Glomerular visceral epithelial cell (primary cell): Measurements from ENCODE around the gene GRIK2.

Experiments used
- DNase-seq: peaks from one replicate; pipeline ENCODE4 v3.0.0-alpha.2; 2016; ENCODE audit errors: extremely low spot score

The GRIK2 gene

DNA sequence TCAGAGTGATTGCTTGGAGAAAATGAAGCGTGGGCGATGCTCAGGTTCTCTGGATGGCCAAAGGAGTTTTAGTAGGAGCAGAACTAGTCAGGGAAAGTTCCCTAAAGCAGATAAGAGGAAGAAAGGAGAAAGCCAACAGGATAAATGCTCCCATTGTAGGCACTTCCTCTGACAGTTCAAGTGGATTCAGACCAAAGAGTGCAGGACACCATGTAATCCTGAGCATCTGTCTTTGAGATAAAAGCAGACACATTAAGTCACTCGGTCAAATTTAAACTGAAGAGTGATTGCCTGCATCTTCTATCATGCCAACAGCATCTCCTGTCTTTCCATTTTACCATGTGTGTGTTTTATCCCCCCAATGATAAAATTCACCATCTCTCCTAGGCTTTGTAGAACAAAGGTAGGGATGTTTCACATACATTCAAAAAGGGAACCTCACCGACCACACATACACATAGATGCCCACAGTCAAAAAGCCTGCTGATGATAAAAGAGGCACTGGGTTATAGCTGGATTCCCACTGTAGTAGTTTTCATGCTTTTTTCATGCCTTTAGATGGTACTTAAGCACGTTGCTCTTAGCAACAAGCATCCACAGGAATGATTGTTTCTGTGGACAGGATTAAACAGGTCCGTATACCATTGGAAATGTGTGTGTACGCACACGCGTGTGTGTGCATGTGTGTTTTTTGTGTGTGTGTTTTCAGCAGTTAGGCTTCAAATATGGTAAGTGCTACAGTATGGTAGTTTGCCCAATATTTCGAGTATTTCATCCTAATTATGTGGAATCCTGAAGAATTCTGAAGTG, 7.0 kb downstream of the GRIK2 start:
- no peak for DNase-seq

DNA sequence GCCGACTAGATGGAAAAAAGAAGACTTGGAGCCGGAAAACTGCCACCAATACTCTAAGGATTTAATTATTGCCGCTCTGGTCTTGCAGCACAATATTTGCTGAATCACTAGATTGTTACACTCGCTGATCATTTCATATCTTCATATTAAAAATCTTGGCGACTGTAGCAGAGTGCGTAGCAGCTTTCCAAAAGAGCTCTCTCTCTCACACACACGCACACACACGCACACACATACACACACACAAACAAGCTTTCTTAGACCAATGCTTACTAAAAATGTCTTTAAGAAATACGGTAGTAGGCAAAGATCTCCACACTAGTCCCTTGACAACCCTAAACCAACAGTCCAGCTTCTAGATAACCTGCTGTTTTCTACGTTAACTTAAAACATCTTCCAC, 7.7 kb downstream of the GRIK2 start:
- no peak for DNase-seq

DNA sequence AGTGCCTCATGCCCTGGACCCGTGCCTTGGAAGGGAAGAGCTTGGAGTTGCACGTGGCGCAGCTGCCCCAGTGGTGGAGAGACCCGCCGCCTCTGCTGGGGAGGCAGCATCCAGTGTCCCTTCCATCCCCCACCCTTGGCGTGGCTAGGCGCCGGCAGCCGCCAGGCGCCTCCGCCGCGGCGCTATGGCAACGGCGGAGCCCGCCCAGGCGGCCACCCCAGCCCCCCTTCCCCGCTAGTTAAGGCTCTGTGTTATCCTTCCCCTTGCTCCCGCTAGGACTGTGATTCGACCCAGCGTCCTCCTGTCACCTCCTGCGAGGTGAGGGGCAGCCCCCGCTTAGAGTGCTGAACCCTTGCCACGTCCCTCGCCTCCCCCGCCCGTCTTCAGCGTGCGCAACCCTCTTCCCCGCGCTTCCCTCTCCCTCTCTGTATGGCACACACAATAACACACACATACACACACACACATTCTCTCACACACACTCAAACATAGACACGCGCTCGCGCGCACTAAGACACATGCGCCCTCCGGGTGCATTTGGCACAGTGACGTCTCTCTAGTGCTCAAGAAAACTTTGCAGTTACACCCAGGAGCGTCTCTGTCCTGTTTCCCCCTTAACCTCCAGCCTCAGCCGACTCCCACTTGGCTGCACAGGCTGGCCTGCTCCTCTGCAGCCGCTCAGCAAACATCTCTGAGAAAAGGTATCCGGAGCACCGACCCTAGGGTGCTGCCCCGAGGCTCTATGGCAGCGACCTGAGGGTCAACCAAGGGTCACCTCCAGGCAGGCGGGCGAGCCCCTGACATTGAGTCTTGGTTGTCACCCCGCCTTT, 8.5 kb downstream of the GRIK2 start:
- peak; percentile 18 for DNase-seq

GRCh38 chr6:101402622-101403031, 9.1 kb downstream of the GRIK2 start:
- DNase-seq = peak; percentile 24

DNA sequence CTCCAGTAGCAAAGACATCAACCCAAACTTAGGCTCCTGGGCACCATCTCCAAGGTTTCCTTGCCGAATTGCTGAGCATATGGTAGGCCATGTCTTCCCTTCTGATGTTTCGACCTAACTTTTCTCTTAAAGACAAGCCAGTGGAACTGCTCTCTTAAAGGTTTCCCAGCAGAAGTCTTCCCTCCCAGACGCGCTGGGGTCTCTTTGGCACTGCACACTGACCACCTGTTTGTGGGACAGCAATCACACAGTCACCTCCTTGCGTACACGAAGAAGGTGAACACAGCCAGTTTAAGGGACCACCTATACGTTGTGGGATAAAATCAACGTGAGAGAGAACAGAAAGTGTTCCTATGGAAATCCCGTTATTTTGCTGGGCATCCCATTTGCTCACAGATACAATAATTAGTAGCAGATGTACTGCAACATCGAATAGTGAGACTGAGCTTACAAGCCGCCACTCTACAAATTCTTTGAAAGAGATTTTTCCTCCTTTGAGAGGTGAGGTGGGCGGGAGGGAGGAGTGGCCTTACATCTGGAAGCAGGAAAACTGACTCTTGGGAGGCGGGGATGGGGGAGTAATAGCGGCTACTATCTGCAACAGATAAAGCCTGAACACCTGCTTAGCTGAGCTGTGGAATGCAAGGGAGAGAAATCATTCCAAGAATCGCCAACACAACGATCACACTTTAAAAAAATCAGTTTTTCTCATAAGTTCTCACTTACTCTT, 9.9 kb downstream of the GRIK2 start:
- DNase-seq = no peak

- no peak for DNase-seq
Measured at GRCh38 chr6:101404775-101405174, 11.3 kb downstream of the GRIK2 start.

DNA sequence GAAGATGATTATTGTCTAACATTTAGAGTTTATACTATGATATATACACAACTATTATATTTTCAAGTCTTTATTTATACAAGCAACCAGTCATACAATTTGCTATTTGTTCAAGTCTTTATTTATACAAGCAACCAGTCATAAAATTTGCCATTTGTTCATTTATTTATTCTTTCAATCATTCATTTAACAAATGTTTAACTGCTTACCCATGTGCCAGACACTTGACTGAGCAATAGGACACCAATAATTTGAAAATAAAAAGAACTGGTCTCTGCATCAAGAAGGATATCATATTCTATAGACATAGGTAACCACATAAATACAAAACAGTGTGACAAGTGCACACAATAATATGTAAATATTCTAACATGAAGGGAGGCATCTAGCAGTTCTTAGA, 20.3 kb downstream of the GRIK2 start:
- no peak for DNase-seq

DNA sequence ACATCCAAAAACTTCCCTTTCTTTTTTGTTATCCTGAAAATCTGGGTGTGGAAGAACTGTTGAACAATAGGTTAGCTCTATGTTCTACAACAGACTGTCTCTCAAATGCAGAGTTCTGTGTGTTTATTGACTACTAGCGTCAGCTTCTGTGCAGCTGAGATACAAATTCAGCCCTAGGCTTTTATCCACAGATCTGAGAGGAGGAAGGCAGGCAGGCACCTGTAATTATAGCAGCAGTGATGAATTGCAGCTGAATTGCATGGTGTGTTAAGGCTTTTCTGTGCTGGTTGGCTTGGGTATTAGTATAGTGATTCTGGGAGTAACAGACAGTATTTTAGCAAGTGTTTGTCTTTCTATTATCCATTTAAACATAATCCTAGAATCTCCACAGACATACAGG, 24.4 kb downstream of the GRIK2 start:
- no peak for DNase-seq

GRCh38 chr6:101422251-101422650, 28.7 kb downstream of the GRIK2 start:
- DNase-seq = no peak

DNA sequence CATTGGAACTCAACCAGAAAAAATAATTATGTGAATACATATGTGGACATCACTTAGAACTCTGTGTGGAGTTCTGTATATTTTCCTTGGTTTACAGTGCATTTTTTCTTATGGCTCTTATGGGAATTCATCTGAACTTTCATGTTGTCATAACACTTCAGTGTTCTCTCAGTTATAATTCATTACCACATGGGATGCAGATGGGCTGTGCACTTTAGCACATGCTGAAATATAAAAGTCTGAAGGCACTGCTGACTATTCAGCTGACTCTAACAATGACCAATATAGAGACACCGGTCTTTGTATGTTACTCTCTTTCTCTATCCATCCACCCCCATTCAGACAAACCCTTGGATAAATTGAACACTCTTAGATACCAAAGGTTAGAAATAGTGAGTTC, 29.3 kb downstream of the GRIK2 start:
- DNase-seq = no peak

DNA sequence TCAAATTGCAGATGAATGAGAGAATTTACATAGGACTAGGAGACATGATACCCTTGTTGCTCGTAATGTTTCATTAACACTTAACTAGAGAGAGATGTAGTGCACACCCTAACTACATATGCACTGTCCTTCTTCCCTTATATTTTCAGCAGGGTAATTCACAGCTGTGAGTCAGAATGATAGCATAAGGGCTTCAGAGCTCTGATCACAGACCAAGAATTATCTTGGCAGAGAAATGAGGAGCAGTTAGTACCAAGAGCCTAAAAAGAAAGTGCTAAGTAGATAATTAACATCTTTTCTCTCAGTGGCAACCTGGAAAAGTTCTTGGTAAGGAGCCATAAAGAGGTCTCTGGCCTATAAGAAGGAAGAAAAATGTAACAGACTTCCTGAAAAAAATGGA, 35.8 kb downstream of the GRIK2 start:
- peak; percentile 64 for DNase-seq

DNA sequence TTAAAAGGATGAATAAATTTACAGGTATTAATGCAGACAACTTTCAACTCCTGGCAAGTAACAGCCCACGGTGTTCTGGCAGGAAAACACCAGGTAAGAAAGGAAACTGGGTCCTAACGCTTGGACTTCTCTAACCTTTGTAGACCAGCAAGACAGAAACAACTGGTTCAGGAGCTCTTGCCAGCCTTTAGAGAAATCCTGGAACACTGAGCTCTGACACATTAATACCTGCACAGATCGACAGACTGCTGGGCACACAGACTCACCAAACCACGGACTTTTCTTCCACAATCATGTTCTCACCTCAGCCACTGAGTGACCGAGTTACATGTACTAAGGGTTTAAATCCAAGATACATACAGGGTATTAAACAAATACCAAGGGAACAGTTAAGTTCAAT, 36.3 kb downstream of the GRIK2 start:
- peak; percentile 1 for DNase-seq

DNA sequence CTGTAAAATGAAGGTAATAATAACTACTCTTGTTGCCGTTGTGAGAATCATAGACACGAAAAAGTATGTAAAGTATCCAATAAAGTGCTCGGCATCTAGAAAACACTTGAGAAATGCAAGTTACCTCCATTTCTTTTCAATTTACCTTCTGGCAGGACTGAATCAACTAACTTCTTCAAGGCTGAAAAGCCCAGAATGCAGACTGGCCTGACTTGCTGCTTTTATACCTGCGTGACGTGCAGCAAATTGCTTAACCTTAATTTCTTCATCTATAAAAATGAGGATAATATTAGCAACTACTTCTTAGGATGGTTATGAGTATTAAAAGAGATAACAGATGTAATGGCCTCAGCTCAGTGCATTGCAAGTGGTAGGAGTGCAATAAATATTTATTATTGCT, 39.6 kb downstream of the GRIK2 start:
- DNase-seq = no peak

DNA sequence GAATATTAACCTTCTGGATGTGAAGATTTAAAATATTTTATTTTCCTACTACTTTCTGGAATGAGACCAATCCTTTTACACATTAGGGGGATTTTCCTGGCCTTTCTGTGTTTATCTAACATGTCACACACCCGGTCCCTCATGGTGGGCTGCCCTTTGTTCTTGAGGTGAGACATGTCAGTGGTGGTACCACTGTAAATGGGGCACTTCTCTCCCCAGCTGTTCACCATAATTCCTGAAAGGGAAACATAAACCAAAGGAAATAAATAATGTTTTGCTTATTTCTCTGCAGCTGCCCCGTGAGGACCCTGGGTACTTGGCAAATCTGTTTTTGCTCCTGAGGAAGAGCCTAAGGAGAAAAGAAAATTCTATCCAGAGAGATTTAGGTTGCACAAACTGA, 41.1 kb downstream of the GRIK2 start:
- DNase-seq = no peak

DNA sequence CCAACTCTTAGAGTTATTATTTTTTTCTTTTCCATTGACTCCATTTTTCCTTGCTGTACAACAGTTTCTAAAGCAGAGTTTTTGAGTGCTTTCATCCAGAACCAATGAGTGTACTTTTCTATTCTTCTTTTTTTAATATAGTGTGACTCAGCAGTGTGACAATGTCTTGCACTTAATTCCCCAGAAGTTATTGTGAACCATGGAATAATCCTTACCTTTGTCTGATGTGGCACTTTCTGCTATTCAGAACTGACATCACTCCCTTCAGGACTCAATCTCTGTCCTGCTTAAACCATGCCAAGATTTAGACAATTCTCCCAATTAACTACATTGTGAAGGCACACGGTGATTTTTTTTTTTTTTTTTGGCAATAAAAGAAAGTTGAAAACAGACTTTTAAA, 41.5 kb downstream of the GRIK2 start:
- no peak for DNase-seq

DNA sequence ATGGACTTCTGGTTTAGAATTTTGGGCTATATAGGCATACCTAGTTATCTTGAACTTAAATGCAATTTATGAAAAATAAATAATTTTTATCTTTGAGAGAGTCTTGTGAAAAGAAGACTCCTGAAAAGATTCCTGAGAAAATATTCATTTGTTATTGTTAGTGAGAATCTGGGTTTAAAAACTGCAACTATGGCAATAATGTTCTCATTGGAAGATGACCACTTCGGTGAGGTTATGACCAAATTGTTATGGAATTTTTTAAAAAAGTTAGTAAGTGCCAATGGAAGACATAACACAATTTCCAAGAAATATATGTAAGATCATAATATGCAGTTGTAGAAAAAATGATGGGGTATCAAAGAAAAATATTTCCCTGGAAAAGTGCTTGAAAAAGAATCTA, 46.3 kb downstream of the GRIK2 start:
- no peak for DNase-seq

GRCh38 chr6:101443315-101443714, 49.8 kb downstream of the GRIK2 start:
- DNase-seq = no peak

- DNase-seq = no peak
Measured at GRCh38 chr6:101444717-101445116, 51.2 kb downstream of the GRIK2 start.

DNA sequence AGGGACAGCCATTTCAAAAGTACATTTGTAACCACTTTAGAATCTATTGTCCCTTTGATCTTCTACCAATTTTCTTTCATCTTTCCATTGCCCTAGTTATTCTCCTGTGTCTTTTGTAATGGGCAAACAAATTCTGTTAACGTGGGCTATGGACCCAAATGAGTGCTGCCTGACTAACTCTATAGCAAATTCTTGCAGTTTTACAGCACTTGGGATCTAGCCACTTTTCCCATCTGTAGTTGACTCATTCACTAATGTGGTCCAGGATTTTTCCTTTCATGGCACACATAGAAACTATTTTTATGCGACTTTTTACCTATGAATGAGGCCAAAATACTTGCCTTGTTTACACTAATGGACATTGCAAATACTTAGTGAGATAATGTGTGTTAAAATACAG, 52.0 kb downstream of the GRIK2 start:
- no peak for DNase-seq

DNA sequence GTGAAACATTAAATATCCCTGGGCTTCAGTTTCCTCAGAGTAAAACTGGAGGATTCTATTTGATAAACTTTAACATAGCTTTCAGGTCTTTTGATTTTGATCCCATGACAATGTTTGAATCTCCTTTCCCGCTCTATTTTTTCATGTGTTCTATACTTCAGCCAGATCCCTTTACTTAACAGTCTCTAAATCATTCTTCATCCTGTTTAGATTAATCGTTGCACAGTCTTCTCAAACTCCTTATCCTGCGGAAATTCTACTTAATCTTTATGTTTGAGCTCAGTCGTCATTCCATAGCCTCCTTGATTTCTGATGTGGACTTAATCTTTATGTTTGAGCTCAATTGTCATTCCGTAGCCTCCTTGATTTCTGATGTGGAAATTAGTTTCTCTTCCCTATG, 57.4 kb downstream of the GRIK2 start:
- DNase-seq = no peak

DNA sequence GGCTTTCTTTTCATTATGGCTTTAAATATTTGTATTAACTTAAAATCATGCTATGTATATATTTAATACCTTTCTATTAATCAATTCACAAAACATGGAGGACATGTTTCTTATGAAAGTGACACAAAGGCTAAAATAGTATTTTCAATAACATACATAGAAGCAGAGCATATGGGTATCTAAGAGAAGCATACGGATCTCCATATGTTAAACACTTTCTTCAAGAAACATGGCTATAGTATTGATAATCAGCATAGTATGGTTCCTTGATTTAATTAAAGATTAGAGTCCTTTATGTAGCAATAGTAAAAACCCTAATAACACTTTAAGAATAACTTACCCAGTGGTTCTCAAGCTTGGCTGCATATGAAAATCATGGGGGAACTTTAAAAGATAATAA, 58.5 kb downstream of the GRIK2 start:
- no peak for DNase-seq

GRCh38 chr6:101453221-101453620, 59.7 kb downstream of the GRIK2 start:
- DNase-seq = no peak
